ENCODE results near the gene JPH2.
"Not testable (repeated sequence)": the region's sequence is repeated elsewhere in the genome, so short reads cannot be mapped to it uniquely, and the experiment has no call there.

Gene JPH2

GRCh38 chr20:44200371-44200770, 13.4 kb upstream of the JPH2 start:
- no peak for DNase-seq (ENCODE audit: extremely low read depth, low read depth)
- H3K4me3 ChIP-seq (replicated peaks; ENCODE audit: low read depth, low read length), result no peak overlapping the region
- TF ChIP-seq, protein P1, sequence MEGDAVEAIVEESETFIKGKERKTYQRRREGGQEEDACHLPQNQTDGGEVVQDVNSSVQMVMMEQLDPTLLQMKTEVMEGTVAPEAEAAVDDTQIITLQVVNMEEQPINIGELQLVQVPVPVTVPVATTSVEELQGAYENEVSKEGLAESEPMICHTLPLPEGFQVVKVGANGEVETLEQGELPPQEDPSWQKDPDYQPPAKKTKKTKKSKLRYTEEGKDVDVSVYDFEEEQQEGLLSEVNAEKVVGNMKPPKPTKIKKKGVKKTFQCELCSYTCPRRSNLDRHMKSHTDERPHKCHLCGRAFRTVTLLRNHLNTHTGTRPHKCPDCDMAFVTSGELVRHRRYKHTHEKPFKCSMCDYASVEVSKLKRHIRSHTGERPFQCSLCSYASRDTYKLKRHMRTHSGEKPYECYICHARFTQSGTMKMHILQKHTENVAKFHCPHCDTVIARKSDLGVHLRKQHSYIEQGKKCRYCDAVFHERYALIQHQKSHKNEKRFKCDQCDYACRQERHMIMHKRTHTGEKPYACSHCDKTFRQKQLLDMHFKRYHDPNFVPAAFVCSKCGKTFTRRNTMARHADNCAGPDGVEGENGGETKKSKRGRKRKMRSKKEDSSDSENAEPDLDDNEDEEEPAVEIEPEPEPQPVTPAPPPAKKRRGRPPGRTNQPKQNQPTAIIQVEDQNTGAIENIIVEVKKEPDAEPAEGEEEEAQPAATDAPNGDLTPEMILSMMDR (IDR thresholded peaks at IDR 0.05; ENCODE audit: low read depth, low read length, missing control alignments), result no peak

- DNase-seq (ENCODE audit: extremely low read depth, low read depth), result no peak
- no peak overlapping the region for H3K4me3 ChIP-seq (replicated peaks; ENCODE audit: low read depth, low read length)
- TF ChIP-seq, protein P1 (IDR thresholded peaks at IDR 0.05; ENCODE audit: low read depth, low read length, missing control alignments), result no peak
Observed at GRCh38 chr20:44199877-44200276, 12.9 kb upstream of the JPH2 start.

GRCh38 chr20:44198872-44199271, 11.9 kb upstream of the JPH2 start:
- TF ChIP-seq, protein P1 (IDR thresholded peaks at IDR 0.05; ENCODE audit: low read depth, low read length, missing control alignments), result no peak

GRCh38 chr20:44196271-44196670, 9.3 kb upstream of the JPH2 start:
- no peak for DNase-seq (ENCODE audit: extremely low read depth, low read depth)
- TF ChIP-seq, protein P1 (IDR thresholded peaks at IDR 0.05; ENCODE audit: low read depth, low read length, missing control alignments), result no peak
- H3K4me3 ChIP-seq (replicated peaks; ENCODE audit: low read depth, low read length), result no peak overlapping the region

More at GRCh38 chr20:44198872-44199271, 11.9 kb upstream of the JPH2 start:
- no peak overlapping the region for H3K4me3 ChIP-seq (replicated peaks; ENCODE audit: low read depth, low read length)
- no peak for DNase-seq (ENCODE audit: extremely low read depth, low read depth)

DNA sequence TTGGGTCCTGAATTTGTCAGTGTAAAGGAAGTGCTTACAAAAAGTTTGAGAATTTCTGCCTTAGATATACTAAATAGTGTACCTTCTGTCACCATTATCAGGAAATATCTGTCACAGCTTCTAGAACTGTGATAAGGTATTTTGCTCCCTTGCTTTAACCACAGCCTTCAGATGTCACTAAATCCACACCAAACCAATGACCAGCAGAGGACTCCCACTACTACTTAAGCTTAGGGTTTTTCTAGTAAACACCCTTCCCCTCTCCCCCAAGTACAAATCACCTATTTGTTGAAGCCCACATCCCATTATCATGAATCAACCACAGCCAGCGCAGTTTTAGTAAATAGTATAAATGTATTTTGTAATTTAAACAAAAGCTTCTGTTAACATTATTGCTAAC, 8.6 kb upstream of the JPH2 start:
- TF ChIP-seq, protein P1 (IDR thresholded peaks at IDR 0.05; ENCODE audit: low read depth, low read length, missing control alignments), result no peak
- no peak overlapping the region for H3K4me3 ChIP-seq (replicated peaks; ENCODE audit: low read depth, low read length)
- no peak for DNase-seq (ENCODE audit: extremely low read depth, low read depth)

GRCh38 chr20:44193801-44194200, 6.8 kb upstream of the JPH2 start:
- TF ChIP-seq, protein P1 (IDR thresholded peaks at IDR 0.05; ENCODE audit: low read depth, low read length, missing control alignments), result no peak
- H3K4me3 ChIP-seq (replicated peaks; ENCODE audit: low read depth, low read length), result no peak overlapping the region
- no peak for DNase-seq (ENCODE audit: extremely low read depth, low read depth)

- H3K4me3 ChIP-seq (replicated peaks; ENCODE audit: low read depth, low read length); DNase-seq (ENCODE audit: extremely low read depth, low read depth): not testable (repeated sequence)
Observed at GRCh38 chr20:44191640-44192039, 4.7 kb upstream of the JPH2 start.
